HG03342 (cell line): Measurements from ENCODE around the gene TMEM245.

Experiments used
- ATAC-seq: cut with Tn5 transposase; IDR thresholded peaks from one replicate; pipeline ENCODE4 v1.9.1; 2021; ENCODE audit warnings: mild to moderate bottlenecking, moderate library complexity; ENCODE audit not compliant: unreplicated experiment

Gene TMEM245

GRCh38 chr9:109119439-109120203, at the start of gene TMEM245:
TMEM245 (minus strand) TSS chr9:109119947; CDS start chr9:109119913, 34 bp downstream.
- ATAC-seq = peak; percentile 87

GRCh38 chr9:109168170-109168569, 48.4 kb upstream of the TMEM245 start:
- no peak for ATAC-seq

- no peak for ATAC-seq
Observed at GRCh38 chr9:109167716-109168115, 48.0 kb upstream of the TMEM245 start.

- no peak for ATAC-seq
Observed at GRCh38 chr9:109166771-109167601, 47.2 kb upstream of the TMEM245 start, which contains the start of gene FRRS1L. FRRS1L (minus strand) TSS chr9:109167249; CDS start chr9:109167138, 111 bp downstream.

GRCh38 chr9:109166171-109166770, 46.5 kb upstream of the TMEM245 start:
- ATAC-seq = no peak

- peak; percentile 70 for ATAC-seq
Observed at GRCh38 chr9:109164042-109164441, 44.3 kb upstream of the TMEM245 start.

- ATAC-seq = no peak
Observed at GRCh38 chr9:109163194-109163593, 43.4 kb upstream of the TMEM245 start.

GRCh38 chr9:109162677-109163076, 42.9 kb upstream of the TMEM245 start:
- ATAC-seq = no peak

GRCh38 chr9:109161471-109161870, 41.7 kb upstream of the TMEM245 start:
- no peak for ATAC-seq

- ATAC-seq = no peak
Observed at GRCh38 chr9:109159583-109159982, 39.8 kb upstream of the TMEM245 start.

- no peak for ATAC-seq
Observed at GRCh38 chr9:109158651-109159050, 38.9 kb upstream of the TMEM245 start.

- no peak for ATAC-seq
Observed at GRCh38 chr9:109156708-109157107, 37.0 kb upstream of the TMEM245 start.

GRCh38 chr9:109150925-109151545, 31.3 kb upstream of the TMEM245 start:
- ATAC-seq = no peak

- no peak for ATAC-seq
Observed at GRCh38 chr9:109149722-109150121, 30.0 kb upstream of the TMEM245 start.

GRCh38 chr9:109149089-109149488, 29.3 kb upstream of the TMEM245 start:
- no peak for ATAC-seq

GRCh38 chr9:109145051-109145450, 25.3 kb upstream of the TMEM245 start:
- ATAC-seq = no peak

- peak; percentile 99 for ATAC-seq
Observed at GRCh38 chr9:109143881-109144562, 24.3 kb upstream of the TMEM245 start.

- no peak for ATAC-seq
Observed at GRCh38 chr9:109141375-109141774, 21.6 kb upstream of the TMEM245 start.

- no peak for ATAC-seq
Observed at GRCh38 chr9:109139851-109140250, 20.1 kb upstream of the TMEM245 start.

- ATAC-seq = no peak
Observed at GRCh38 chr9:109138421-109138820, 18.7 kb upstream of the TMEM245 start.
